PC-9 (cell line): ENCODE measurements around the gene ATF2.

Experiments
- CTCF ChIP-seq: fragments of 200-600 bp; sonication (generic); conservative IDR thresholded peaks from 2 replicates; pipeline ENCODE4 v1.6.1; 2017; ENCODE audit warnings: mixed run types, antibody characterized with exemption, mild to moderate bottlenecking, moderate library complexity
- EZH2 ChIP-seq: fragments of 200-600 bp; sonication (generic); IDR thresholded peaks from 2 replicates; pipeline ENCODE4 v1.8.0; 2017; ENCODE audit warnings: antibody characterized with exemption, low read depth

DNA sequence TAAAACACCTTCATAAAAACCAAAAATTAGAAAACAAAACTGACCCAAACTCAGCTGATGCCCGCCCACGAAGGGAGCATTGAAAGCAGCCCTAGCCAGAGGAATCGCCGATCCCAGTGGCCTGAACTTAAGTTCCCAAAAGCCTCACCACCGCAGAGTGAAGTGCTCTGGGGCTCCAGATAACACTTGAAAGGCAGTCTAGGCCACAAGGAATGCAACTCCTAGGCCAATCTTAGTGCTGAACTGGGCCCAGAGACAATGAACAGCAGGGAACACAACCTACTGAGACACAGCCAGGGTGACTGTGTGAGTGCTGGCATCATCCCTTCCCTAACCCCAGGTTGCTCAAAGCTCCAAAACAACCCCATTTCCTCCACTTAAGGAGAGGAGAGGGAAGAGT lies 103.2 kb downstream of the ATF2 start:
- TF ChIP-seq CTCF (no peak), EZH2 (no peak)
